GM15510 (cell line): ENCODE results near the gene HRH1.

ENCODE experiments used
- POLR2A ChIP-seq: IDR thresholded peaks from 3 replicates; pipeline ENCODE4 v1.6.1; 2011; ENCODE audit warnings: borderline replicate concordance; ENCODE audit not compliant: insufficient read length; ENCODE audit errors: extremely low read depth

The HRH1 gene

GRCh38 chr3:11245276-11245675 lies 91.0 kb downstream of the HRH1 start:
- TF ChIP-seq POLR2A: no peak

- no peak for TF ChIP-seq POLR2A
These were observed 91.8 kb downstream of the HRH1 start for GRCh38 chr3:11245827-11246662.

- TF ChIP-seq POLR2A: no peak
These were observed 92.3 kb downstream of the HRH1 start for GRCh38 chr3:11246663-11246970.

GRCh38 chr3:11247362-11247761 lies 93.1 kb downstream of the HRH1 start:
- no peak for TF ChIP-seq POLR2A

GRCh38 chr3:11248596-11248995 lies 94.3 kb downstream of the HRH1 start:
- TF ChIP-seq POLR2A: no peak

- no peak for TF ChIP-seq POLR2A
These were observed 96.9 kb downstream of the HRH1 start for GRCh38 chr3:11250902-11251806.

- no peak for TF ChIP-seq POLR2A
These were observed 97.5 kb downstream of the HRH1 start for GRCh38 chr3:11251807-11252176.

GRCh38 chr3:11254876-11255275 lies 100.6 kb downstream of the HRH1 start:
- TF ChIP-seq POLR2A: no peak

- no peak for TF ChIP-seq POLR2A
These were observed 104.7 kb downstream of the HRH1 start for GRCh38 chr3:11258958-11259357.

GRCh38 chr3:11260460-11260859 lies 106.2 kb downstream of the HRH1 start:
- TF ChIP-seq POLR2A: no peak

GRCh38 chr3:11269007-11269406 lies 114.7 kb downstream of the HRH1 start:
- TF ChIP-seq POLR2A: no peak

GRCh38 chr3:11271986-11272904 lies 118.0 kb downstream of the HRH1 start, which contains the start of gene ATG7:
TSS of gene ATG7 (plus strand) at chr3:11272397. CDS start at chr3:11298696, 26,299 bp downstream.
- TF ChIP-seq POLR2A: peak; percentile 92

- no peak for TF ChIP-seq POLR2A
These were observed 118.7 kb downstream of the HRH1 start for GRCh38 chr3:11272906-11273574.

GRCh38 chr3:11273891-11274291 lies 119.6 kb downstream of the HRH1 start:
- no peak for TF ChIP-seq POLR2A
